Caco-2 (cell line): ENCODE data around the gene SLC38A8. TPM values are rescaled to one million over a fixed set of nuclear protein-coding genes. Genes with fewer than 3 reads are reported as not detected.

Experiments
- BruUV-seq: library from RNA; stranded (reverse); fragments of 400-500 nt; replicated peaks from 2 replicates; lab custom pipeline; 2021; lab: Mats Ljungman, UMichigan
- CTCF ChIA-PET: fragments of 300-600 bp; sonication (Branson Sonifier 250); formaldehyde crosslinking; loops from one replicate; lab custom pipeline; 2022; ENCODE audit warnings: antibody characterized with exemption; lab: Charles Lee
- POLR2A ChIA-PET: fragments of 300-600 bp; sonication (Branson Sonifier 250); formaldehyde crosslinking; loops from one replicate; lab custom pipeline; 2022; ENCODE audit warnings: antibody characterized with exemption; lab: Charles Lee
- DNase-seq, 2 experiments: peaks; one replicate each; pipeline versions ENCODE4 v3.0.0 to v3.0.0-alpha.2; 2020 to 2022
- H3K27me3 ChIP-seq: replicated peaks from 2 replicates; pipeline ENCODE4 v1.6.0; 2011; ENCODE audit warnings: low read length; ENCODE audit not compliant: control insufficient read depth, insufficient read depth
- H3K36me3 ChIP-seq: 2 replicates; pipeline ENCODE4 v1.5.1; 2011; ENCODE audit warnings: low read length; ENCODE audit not compliant: control insufficient read depth, insufficient read depth
- H3K4me1 ChIP-seq: fragments of 250-450 bp; sonication (Bioruptor Pico); 2 replicates; pipeline ENCODE4 v1.5.1; 2020; ENCODE audit warnings: mild to moderate bottlenecking
- H3K4me3 ChIP-seq: 2 replicates; pipeline ENCODE4 v1.5.1; 2011; ENCODE audit warnings: low read depth, mild to moderate bottlenecking, control low read depth, low read length
- H3K9me3 ChIP-seq: fragments of 250-450 bp; sonication (Bioruptor Pico); 2 replicates; pipeline ENCODE4 v1.5.1; 2020; ENCODE audit warnings: mild to moderate bottlenecking, moderate library complexity
- H3K27ac Mint-ChIP-seq: one replicate; pipeline ENCODE4 v1.8.0; 2022; ENCODE audit warnings: mixed read lengths; ENCODE audit not compliant: unreplicated experiment
- H3K27me3 Mint-ChIP-seq: one replicate; pipeline ENCODE4 v1.8.0; 2022; ENCODE audit warnings: mixed read lengths; ENCODE audit not compliant: insufficient read depth, unreplicated experiment
- H3K36me3 Mint-ChIP-seq: one replicate; pipeline ENCODE4 v1.8.0; 2022; ENCODE audit warnings: mild to moderate bottlenecking, mixed read lengths; ENCODE audit not compliant: insufficient read depth, unreplicated experiment
- H3K4me1 Mint-ChIP-seq: one replicate; pipeline ENCODE4 v1.8.0; 2022; ENCODE audit warnings: low read depth, mixed read lengths; ENCODE audit not compliant: unreplicated experiment
- H3K4me3 Mint-ChIP-seq: one replicate; pipeline ENCODE4 v1.8.0; 2022; ENCODE audit warnings: mild to moderate bottlenecking, moderate library complexity, mixed read lengths; ENCODE audit not compliant: unreplicated experiment
- H3K9me3 Mint-ChIP-seq: one replicate; pipeline ENCODE4 v1.8.0; 2022; ENCODE audit warnings: mixed read lengths; ENCODE audit not compliant: unreplicated experiment
- intact Hi-C: fragments of 100-400 bp; cut with micrococcal nuclease; formaldehyde crosslinking; loops from one replicate; pipeline ENCODE4 v1.10.0; 2022; ENCODE audit not compliant: unreplicated experiment
- total RNA-seq: library from RNA; stranded (reverse); gene quantifications from 2 replicates; pipeline ENCODE4 v1.2.3, GENCODE V29; 2022
- TF ChIP-seq, protein P1 (sequence below), 2 experiments: fragments of 200-600 bp in 1 of 2; IDR thresholded peaks; 1 replicate in 1 of 2; 2 replicates in 1 of 2; pipeline versions ENCODE4 v1.5.1 to v1.8.0; 2011 to 2022; ENCODE audit warnings: antibody characterized with exemption in 1 of 2, control low read depth in 1 of 2, inconsistent platforms in 1 of 2, low read depth in 1 of 2, low read length in 1 of 2, mild to moderate bottlenecking in 1 of 2, moderate library complexity in 1 of 2; ENCODE audit not compliant: insufficient read depth in 1 of 2, severe bottlenecking in 1 of 2, unreplicated experiment in 1 of 2

Gene SLC38A8
- total RNA-seq, 1 experiment from 2014 or later, result 0.79 TPM

DNA sequence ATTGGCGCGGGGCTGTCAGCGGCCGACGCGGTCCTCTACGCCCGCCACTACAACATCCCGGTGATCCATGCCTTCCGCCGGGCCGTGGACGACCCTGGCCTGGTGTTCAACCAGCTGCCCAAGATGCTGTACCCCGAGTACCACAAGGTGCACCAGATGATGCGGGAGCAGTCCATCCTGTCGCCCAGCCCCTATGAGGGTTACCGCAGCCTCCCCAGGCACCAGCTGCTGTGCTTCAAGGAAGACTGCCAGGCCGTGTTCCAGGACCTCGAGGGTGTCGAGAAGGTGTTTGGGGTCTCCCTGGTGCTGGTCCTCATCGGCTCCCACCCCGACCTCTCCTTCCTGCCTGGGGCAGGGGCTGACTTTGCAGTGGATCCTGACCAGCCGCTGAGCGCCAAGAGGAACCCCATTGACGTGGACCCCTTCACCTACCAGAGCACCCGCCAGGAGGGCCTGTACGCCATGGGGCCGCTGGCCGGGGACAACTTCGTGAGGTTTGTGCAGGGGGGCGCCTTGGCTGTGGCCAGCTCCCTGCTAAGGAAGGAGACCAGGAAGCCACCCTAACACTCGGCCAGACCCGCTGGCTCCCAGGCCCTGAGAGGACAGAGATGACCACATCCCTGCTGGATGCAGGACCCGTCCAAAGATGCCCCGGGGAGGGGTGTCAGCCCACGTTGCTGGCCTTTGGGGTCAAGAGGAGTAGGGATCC is 77.0 kb downstream of the SLC38A8 start:
- BruUV-seq, result no TSS peak
- Histone ChIP-seq H3K4me1 (no peaks in the 10 kb centered on the region), H3K9me3 (no peaks in the 10 kb centered on the region), H3K36me3 (no peaks in the 10 kb centered on the region), H3K4me3 (no peak overlapping the region), H3K27me3 (no peaks in the 10 kb centered on the region)
- Mint-ChIP-seq H3K27me3 (peaks cover 4% of the 10 kb centered on the region), H3K4me3 (no peak overlapping the region), H3K27ac (no peak overlapping the region), H3K4me1 (no peaks in the 10 kb centered on the region), H3K9me3 (no peaks in the 10 kb centered on the region), H3K36me3 (peaks cover 16% of the 10 kb centered on the region)
- CTCF ChIA-PET, result interaction anchor here (1.4 kb wide), 1 partner anchor 12 kb away, joined by 5 read pairs; no protein-coding TSS in a partner anchor
- no peak for DNase-seq
- intact Hi-C loops, result no loop called here
- POLR2A ChIA-PET, result no interaction called here
- TF ChIP-seq, protein P1, sequence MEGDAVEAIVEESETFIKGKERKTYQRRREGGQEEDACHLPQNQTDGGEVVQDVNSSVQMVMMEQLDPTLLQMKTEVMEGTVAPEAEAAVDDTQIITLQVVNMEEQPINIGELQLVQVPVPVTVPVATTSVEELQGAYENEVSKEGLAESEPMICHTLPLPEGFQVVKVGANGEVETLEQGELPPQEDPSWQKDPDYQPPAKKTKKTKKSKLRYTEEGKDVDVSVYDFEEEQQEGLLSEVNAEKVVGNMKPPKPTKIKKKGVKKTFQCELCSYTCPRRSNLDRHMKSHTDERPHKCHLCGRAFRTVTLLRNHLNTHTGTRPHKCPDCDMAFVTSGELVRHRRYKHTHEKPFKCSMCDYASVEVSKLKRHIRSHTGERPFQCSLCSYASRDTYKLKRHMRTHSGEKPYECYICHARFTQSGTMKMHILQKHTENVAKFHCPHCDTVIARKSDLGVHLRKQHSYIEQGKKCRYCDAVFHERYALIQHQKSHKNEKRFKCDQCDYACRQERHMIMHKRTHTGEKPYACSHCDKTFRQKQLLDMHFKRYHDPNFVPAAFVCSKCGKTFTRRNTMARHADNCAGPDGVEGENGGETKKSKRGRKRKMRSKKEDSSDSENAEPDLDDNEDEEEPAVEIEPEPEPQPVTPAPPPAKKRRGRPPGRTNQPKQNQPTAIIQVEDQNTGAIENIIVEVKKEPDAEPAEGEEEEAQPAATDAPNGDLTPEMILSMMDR (IDR thresholded peaks at IDR 0.05; ENCODE audit: insufficient read depth in 1 of 2, low read depth in 1 of 2, low read length in 1 of 2, severe bottlenecking in 1 of 2, unreplicated experiment in 1 of 2), result no peak

DNA sequence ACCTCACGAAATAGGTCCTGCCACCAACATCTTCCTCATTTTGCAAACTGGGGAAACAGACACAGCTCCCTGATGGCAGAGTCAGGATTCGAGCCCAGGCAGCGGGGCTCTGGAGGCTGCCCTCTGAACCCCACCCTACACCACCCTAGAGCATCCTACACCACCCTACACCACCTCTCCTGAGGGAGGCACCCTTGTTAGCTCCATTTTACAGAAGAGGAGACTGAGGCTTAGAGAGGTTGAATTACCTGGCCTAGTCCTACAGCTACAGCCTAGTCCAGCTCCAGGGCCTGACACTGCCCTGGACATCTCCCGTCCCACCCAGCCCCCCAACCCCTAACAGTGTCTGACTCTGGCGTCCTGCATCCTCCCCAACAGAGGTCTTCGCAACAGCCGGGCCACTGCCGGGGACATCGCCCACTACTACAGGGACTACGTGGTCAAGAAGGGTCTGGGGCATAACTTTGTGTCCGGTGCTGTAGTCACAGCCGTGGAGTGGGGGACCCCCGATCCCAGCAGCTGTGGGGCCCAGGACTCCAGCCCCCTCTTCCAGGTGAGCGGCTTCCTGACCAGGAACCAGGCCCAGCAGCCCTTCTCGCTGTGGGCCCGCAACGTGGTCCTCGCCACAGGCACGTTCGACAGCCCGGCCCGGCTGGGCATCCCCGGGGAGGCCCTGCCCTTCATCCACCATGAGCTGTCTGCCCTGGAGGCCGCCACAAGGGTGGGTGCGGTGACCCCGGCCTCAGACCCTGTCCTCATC is 77.7 kb downstream of the SLC38A8 start:
- H3K9me3 ChIP-seq, result no peaks in the 10 kb centered on the region
- H3K36me3 ChIP-seq, result no peaks in the 10 kb centered on the region; the same call in 1 of the 2 replicates
- no TSS peak for BruUV-seq
- H3K4me1 Mint-ChIP-seq, result no peaks in the 10 kb centered on the region
- H3K27me3 Mint-ChIP-seq, result peaks cover 4% of the 10 kb centered on the region
- H3K4me1 ChIP-seq, result no peaks in the 10 kb centered on the region
- intact Hi-C loops, result no loop called here
- no peaks in the 10 kb centered on the region for H3K27me3 ChIP-seq
- CTCF ChIA-PET, result interaction anchor here (1.4 kb wide), 1 partner anchor 11 kb away, joined by 5 read pairs; no protein-coding TSS in a partner anchor
- no peak overlapping the region for H3K4me3 Mint-ChIP-seq
- H3K9me3 Mint-ChIP-seq, result no peaks in the 10 kb centered on the region
- no peak for DNase-seq
- H3K27ac Mint-ChIP-seq, result no peak overlapping the region
- peaks cover 20% of the 10 kb centered on the region for H3K36me3 Mint-ChIP-seq
- POLR2A ChIA-PET, result no interaction called here
- TF ChIP-seq, protein P1 (IDR thresholded peaks at IDR 0.05; ENCODE audit: insufficient read depth in 1 of 2, low read depth in 1 of 2, low read length in 1 of 2, severe bottlenecking in 1 of 2, unreplicated experiment in 1 of 2), result no peak
- no peak overlapping the region for H3K4me3 ChIP-seq

DNA sequence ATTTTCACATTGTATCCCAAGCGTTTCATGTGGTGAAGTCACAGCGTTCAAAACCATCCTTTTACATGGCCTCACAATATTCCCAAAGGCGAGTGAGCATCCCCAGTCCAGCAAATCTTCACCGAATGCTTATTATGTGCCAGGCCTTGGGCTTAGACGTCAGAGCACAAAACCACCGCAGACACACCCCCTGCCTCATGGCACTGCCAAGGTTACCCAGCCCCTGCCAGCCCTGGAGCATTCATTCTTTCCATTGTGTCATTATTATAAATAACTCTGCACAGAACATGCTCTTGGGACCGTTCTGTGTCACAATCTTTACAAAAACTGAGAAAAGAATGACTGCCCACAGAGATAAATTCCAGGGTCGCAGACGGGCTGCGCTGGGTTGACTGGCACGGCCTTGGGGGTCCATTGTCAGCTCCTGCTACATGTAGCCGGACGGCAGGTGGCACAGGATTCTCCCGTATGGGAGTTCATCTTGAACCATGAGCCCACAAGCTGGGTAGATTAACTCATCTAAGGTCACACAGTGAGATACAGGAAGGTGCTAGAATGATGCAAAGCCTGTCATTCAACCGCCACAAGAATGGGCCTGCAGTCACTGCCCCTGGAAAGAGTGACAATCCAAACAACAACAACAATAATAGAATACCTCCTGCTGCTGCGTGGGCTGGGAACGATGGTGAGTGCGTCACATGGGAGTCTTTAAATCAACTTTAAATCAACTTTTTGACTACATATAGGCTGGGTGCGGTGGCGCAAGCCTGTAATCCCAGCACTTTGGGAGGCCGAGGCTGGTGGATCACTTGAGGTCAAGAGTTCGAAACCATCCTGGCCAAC is 79.1 kb downstream of the SLC38A8 start:
- no TSS peak for BruUV-seq
- Mint-ChIP-seq H3K36me3 (peaks cover 23% of the 10 kb centered on the region), H3K27me3 (peaks cover 4% of the 10 kb centered on the region), H3K4me3 (no peak overlapping the region), H3K4me1 (no peaks in the 10 kb centered on the region), H3K27ac (no peak overlapping the region), H3K9me3 (no peaks in the 10 kb centered on the region)
- H3K9me3 ChIP-seq, result no peaks in the 10 kb centered on the region
- no peak for DNase-seq
- no peak overlapping the region for H3K4me3 ChIP-seq
- TF ChIP-seq, protein P1 (IDR thresholded peaks at IDR 0.05; ENCODE audit: insufficient read depth in 1 of 2, low read depth in 1 of 2, low read length in 1 of 2, severe bottlenecking in 1 of 2, unreplicated experiment in 1 of 2), result no peak
- no peaks in the 10 kb centered on the region for H3K4me1 ChIP-seq
- no peaks in the 10 kb centered on the region; the same call in 1 of the 2 replicates for H3K36me3 ChIP-seq
- ChIA-PET CTCF (no interaction called here), POLR2A (no interaction called here)
- H3K27me3 ChIP-seq, result no peaks in the 10 kb centered on the region
- intact Hi-C loops, result no loop called here
